Panc1 (cell line): ENCODE data around the gene CDC25B. TPM values are rescaled to one million over a fixed set of nuclear protein-coding genes. Genes with fewer than 3 reads are reported as not detected.
"Not testable (repeated sequence)": the region's sequence is repeated elsewhere in the genome, so short reads cannot be mapped to it uniquely, and the experiment has no call there.

ENCODE experiments used
- ATAC-seq: fragments of 200-7000 bp; cut with Tn5 transposase; 2 replicates; pipeline ENCODE4 v1.9.1; 2020; ENCODE audit warnings: mild to moderate bottlenecking, moderate library complexity
- BruUV-seq: library from RNA; stranded (reverse); fragments of 400-500 nt; replicated peaks from 2 replicates; lab custom pipeline; 2021; lab: Mats Ljungman, UMichigan
- CTCF ChIA-PET: fragments of 300-600 bp; sonication (Branson Sonifier 250); formaldehyde crosslinking; loops from one replicate; lab custom pipeline; 2022; ENCODE audit warnings: antibody characterized with exemption; lab: Charles Lee
- POLR2A ChIA-PET: fragments of 300-600 bp; sonication (Branson Sonifier 250); formaldehyde crosslinking; loops from one replicate; lab custom pipeline; 2022; ENCODE audit warnings: antibody characterized with exemption; lab: Charles Lee
- DNase-seq: peaks from one replicate; pipeline ENCODE4 v3.0.0-alpha.2; 2010; ENCODE audit warnings: low read depth, low spot score
- H3K27ac ChIP-seq: 2 replicates; pipeline ENCODE4 v1.5.1; 2011; ENCODE audit warnings: mild to moderate bottlenecking, low read length, inconsistent platforms
- H3K27me3 ChIP-seq: fragments of 200-500 bp; sonication (Bioruptor generic); 2 replicates; pipeline ENCODE4 v1.6.0; 2014; ENCODE audit warnings: low read length, inconsistent platforms; ENCODE audit not compliant: control insufficient read depth, insufficient read depth
- H3K36me3 ChIP-seq: fragments of 200-500 bp; sonication (Bioruptor generic); 2 replicates; pipeline ENCODE4 v1.5.1; 2014; ENCODE audit warnings: inconsistent platforms, mild to moderate bottlenecking, low read length, moderate library complexity; ENCODE audit not compliant: control insufficient read depth, insufficient read depth
- H3K4me1 ChIP-seq: 2 replicates; pipeline ENCODE4 v1.5.1; 2011; ENCODE audit warnings: inconsistent platforms, mild to moderate bottlenecking, low read length, moderate library complexity; ENCODE audit not compliant: control insufficient read depth, insufficient read depth
- H3K4me3 ChIP-seq, 2 experiments: 2 replicates each; pipeline ENCODE4 v1.5.1; 2011 to 2012; ENCODE audit warnings: low read depth in 2 of 2, low read length in 2 of 2, mild to moderate bottlenecking in 2 of 2, inconsistent platforms in 1 of 2, moderate library complexity in 1 of 2
- H3K9me3 ChIP-seq: fragments of 200-500 bp; sonication (Bioruptor generic); 2 replicates; pipeline ENCODE4 v1.5.1; 2014; ENCODE audit warnings: low read depth, mild to moderate bottlenecking, inconsistent platforms, low read length, moderate library complexity; ENCODE audit not compliant: control insufficient read depth, insufficient read depth
- POLR2AphosphoS5 ChIP-seq: IDR thresholded peaks from 2 replicates; pipeline ENCODE4 v1.6.1; 2012; ENCODE audit warnings: mild to moderate bottlenecking, low read depth, low read length, moderate library complexity
- SIN3A ChIP-seq: IDR thresholded peaks from 2 replicates; pipeline ENCODE4 v1.6.1; 2012; ENCODE audit warnings: low read depth, mild to moderate bottlenecking, low read length, moderate library complexity, borderline replicate concordance; ENCODE audit not compliant: insufficient read depth
- TCF7L2 ChIP-seq: IDR thresholded peaks from 2 replicates; pipeline ENCODE4 v1.6.1; 2011; ENCODE audit warnings: mild to moderate bottlenecking, low read depth, low read length, inconsistent platforms
- in situ Hi-C: cut with HindIII; loops from 2 replicates; pipeline ENCODE4 v1.10.0; 2016; ENCODE audit warnings: low sequenced_read_pairs, low pct_unique_long_range_greater_than_20kb
- intact Hi-C: fragments of 100-400 bp; cut with micrococcal nuclease; formaldehyde crosslinking; loops from one replicate; pipeline ENCODE4 v1.10.0; 2022; ENCODE audit not compliant: unreplicated experiment
- total RNA-seq: library from RNA; stranded (reverse); gene quantifications from one replicate; pipeline ENCODE4 v1.2.1, GENCODE V29; 2021; ENCODE audit not compliant: unreplicated experiment
- TF ChIP-seq, protein P1 (sequence below), 2 experiments: IDR thresholded peaks; 2 replicates each; pipeline ENCODE4 v1.6.1; 2011 to 2012; ENCODE audit warnings: low read depth in 2 of 2, control low read depth in 1 of 2, low read length in 1 of 2, mild to moderate bottlenecking in 1 of 2, moderate library complexity in 1 of 2; ENCODE audit not compliant: insufficient read depth in 1 of 2
- TF ChIP-seq, protein P2 (sequence below): fragments of 450-650 bp; IDR thresholded peaks from 2 replicates; pipeline ENCODE4 v1.5.1; 2017; ENCODE audit warnings: mild to moderate bottlenecking

Gene CDC25B
- total RNA-seq, 1 experiment from 2014 or later, result 170 TPM

DNA sequence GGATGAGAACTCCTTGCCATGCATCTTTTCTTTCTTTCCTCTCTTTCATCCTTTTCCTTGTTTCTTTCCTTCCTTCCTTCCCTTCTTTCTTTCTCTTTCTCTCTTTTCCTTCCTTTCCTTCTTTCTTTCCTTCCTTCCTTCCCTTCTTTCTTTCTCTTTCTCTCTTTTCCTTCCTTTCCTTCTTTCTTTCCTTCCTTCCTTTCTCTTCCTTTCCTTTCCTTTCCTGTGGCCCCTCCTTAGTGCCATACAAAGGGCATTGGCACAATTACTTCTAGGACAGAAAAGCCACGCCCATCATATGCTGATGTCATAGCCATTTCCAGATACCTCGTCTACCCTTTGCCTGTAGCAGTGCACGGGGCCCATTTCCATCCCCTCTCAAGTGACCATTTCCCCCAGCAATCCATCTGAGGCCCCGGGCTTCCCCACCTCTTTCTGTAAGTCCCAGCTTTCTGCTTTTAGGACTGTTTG, 7.4 kb upstream of the CDC25B start:
- H3K27me3 ChIP-seq, result no peaks in the 10 kb centered on the region
- no peaks in the 10 kb centered on the region for H3K36me3 ChIP-seq
- intact Hi-C loops (loop anchor here (2.0 kb wide), 1 partner anchor 32 kb away; the partner anchor contains the start of gene AP5S1), in situ Hi-C loops (no loop called here)
- no peaks in the 10 kb centered on the region for H3K9me3 ChIP-seq
- peaks cover 17% of the 10 kb centered on the region for H3K4me1 ChIP-seq
- ATAC-seq (no peak), DNase-seq (no peak)
- H3K4me3 ChIP-seq, result no peak overlapping the region
- TF ChIP-seq, protein P1, sequence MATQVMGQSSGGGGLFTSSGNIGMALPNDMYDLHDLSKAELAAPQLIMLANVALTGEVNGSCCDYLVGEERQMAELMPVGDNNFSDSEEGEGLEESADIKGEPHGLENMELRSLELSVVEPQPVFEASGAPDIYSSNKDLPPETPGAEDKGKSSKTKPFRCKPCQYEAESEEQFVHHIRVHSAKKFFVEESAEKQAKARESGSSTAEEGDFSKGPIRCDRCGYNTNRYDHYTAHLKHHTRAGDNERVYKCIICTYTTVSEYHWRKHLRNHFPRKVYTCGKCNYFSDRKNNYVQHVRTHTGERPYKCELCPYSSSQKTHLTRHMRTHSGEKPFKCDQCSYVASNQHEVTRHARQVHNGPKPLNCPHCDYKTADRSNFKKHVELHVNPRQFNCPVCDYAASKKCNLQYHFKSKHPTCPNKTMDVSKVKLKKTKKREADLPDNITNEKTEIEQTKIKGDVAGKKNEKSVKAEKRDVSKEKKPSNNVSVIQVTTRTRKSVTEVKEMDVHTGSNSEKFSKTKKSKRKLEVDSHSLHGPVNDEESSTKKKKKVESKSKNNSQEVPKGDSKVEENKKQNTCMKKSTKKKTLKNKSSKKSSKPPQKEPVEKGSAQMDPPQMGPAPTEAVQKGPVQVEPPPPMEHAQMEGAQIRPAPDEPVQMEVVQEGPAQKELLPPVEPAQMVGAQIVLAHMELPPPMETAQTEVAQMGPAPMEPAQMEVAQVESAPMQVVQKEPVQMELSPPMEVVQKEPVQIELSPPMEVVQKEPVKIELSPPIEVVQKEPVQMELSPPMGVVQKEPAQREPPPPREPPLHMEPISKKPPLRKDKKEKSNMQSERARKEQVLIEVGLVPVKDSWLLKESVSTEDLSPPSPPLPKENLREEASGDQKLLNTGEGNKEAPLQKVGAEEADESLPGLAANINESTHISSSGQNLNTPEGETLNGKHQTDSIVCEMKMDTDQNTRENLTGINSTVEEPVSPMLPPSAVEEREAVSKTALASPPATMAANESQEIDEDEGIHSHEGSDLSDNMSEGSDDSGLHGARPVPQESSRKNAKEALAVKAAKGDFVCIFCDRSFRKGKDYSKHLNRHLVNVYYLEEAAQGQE (IDR thresholded peaks at IDR 0.05; ENCODE audit: insufficient read depth in 1 of 2, low read depth in 2 of 2, low read length in 1 of 2), result no peak
- TF ChIP-seq POLR2AphosphoS5 (no peak), SIN3A (no peak), TCF7L2 (no peak)
- TF ChIP-seq, protein P2, sequence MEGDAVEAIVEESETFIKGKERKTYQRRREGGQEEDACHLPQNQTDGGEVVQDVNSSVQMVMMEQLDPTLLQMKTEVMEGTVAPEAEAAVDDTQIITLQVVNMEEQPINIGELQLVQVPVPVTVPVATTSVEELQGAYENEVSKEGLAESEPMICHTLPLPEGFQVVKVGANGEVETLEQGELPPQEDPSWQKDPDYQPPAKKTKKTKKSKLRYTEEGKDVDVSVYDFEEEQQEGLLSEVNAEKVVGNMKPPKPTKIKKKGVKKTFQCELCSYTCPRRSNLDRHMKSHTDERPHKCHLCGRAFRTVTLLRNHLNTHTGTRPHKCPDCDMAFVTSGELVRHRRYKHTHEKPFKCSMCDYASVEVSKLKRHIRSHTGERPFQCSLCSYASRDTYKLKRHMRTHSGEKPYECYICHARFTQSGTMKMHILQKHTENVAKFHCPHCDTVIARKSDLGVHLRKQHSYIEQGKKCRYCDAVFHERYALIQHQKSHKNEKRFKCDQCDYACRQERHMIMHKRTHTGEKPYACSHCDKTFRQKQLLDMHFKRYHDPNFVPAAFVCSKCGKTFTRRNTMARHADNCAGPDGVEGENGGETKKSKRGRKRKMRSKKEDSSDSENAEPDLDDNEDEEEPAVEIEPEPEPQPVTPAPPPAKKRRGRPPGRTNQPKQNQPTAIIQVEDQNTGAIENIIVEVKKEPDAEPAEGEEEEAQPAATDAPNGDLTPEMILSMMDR, result no peak
- peak overlapping the region; percentile 55; the same call in 1 of the 2 replicates for H3K27ac ChIP-seq
- ChIA-PET POLR2A (no interaction called here), CTCF (interaction anchor here (3.4 kb wide), 1 partner anchor 29 kb away, joined by 22 read pairs; no protein-coding TSS in a partner anchor)
- no TSS peak for BruUV-seq

DNA sequence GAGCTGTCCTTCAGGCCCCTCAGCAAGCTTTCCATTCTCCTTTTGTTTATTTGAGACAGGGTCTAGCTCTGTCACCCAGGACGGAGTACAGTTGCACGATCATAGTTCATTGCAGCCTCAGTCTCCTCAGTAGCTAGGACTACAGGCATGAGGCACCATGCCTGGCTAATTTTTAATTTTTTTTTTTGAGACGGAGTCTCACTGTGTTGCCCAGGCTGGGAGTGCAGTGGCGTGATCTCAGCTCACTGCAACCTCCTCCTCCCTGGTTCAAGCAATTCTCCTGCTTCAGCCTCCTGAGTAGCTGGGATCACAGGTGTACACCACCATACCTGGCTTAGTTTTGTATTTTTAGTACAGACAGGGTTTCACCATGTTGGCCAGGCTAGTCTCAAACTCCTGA, 6.9 kb upstream of the CDC25B start:
- POLR2A ChIA-PET, result interaction anchor here (0.7 kb wide), 1 partner anchor 11 kb away, joined by 5 read pairs; no protein-coding TSS in a partner anchor
- ATAC-seq, H3K4me3 ChIP-seq, H3K27me3 ChIP-seq, H3K9me3 ChIP-seq, H3K36me3 ChIP-seq, DNase-seq, in situ Hi-C loops, BruUV-seq: not testable (repeated sequence)
- CTCF ChIA-PET, result interaction anchor here (0.6 kb wide), 1 partner anchor 570 kb away, joined by 8 read pairs; no protein-coding TSS in a partner anchor
- H3K27ac ChIP-seq, result 0 out of 2 replicates have a peak overlapping the region, but pooled peaks have one; percentile 11
- peaks cover 14% of the 10 kb centered on the region for H3K4me1 ChIP-seq
- intact Hi-C loops, result loop anchor here (2.0 kb wide), 1 partner anchor 32 kb away; the partner anchor contains the start of gene AP5S1

DNA sequence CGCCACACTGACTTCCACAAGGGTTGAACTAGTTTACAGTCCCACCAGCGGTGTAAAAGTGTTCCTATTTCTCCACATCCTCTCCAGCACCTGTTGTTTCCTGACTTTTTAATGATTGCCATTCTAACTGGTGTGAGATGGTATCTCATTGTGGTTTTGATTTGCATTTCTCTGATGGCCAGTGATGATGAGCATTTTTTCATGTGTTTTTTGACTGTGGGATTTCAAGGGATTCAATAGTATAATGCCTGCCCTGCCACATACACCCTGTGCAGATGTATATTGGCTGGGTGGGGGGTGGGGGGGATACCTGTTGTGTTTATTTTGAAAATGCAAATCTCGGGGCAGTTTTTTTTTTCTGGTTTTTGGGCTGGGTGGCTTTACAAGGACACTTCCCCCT, 1.9 kb upstream of the CDC25B start:
- POLR2A ChIA-PET, CTCF ChIA-PET: not testable (repeated sequence)

More for the DNA sequence above, 1.9 kb upstream of the CDC25B start:
- H3K4me3 ChIP-seq, DNase-seq, in situ Hi-C loops, ATAC-seq, intact Hi-C loops, H3K9me3 ChIP-seq, H3K27me3 ChIP-seq, H3K27ac ChIP-seq, BruUV-seq: not testable (repeated sequence)
- Histone ChIP-seq H3K36me3 (peaks cover 10% of the 10 kb centered on the region), H3K4me1 (peaks cover 16% of the 10 kb centered on the region)
